ENCODE results near the gene ZC3H7B. TPM values are rescaled to one million over a fixed set of nuclear protein-coding genes. Genes with fewer than 3 reads are reported as not detected.

Gene ZC3H7B
- total and polyA plus RNA-seq, 2 experiments from 2014 or later, result 5.4 to 54.9 TPM

DNA sequence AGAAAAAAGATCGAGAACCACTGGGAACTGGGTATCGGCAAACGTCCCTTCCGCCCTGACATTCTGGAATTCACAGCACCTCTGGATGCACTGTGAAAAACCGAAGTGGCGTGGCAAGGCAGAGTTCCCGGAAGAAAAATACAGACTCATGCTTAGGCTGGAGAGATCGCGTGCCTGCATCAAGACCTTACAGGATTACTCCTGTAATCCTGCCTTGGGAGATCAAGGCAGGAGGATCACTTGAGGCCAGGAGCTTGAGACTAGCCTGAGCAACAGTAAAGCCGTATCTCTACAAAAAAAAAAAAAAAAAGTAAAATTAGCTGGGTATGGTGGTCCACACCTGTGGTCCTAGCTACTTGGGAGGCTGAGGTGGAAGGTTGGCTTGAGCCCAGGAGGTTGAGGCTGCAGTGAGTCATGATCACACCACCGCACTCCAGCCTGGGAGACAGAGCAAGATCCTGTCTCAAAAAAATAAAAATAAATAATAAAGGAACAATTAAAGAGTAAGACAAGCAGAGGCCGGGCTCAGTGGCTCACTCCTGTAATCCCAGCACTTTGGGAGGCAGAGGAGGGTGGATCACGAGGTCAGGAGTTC lies 60.5 kb downstream of the ZC3H7B start:
- Histone ChIP-seq H3K36me3 (ENCODE audit: low read depth) (peaks cover 8% of the 10 kb centered on the region; the same call in 1 of the 2 replicates), H3K4me1 (ENCODE audit: insufficient read depth) (no peaks in the 10 kb centered on the region), H2AFZ (no peak overlapping the region), H3K4me3 (no peak overlapping the region), H3K27me3 (replicated peaks; ENCODE audit: insufficient read depth) (no peaks in the 10 kb centered on the region), H3K9me2 (ENCODE audit: insufficient read depth) (no peaks in the 10 kb centered on the region), H3K9me3 (ENCODE audit: low read depth) (no peaks in the 10 kb centered on the region), H3K9ac (no peak overlapping the region), H3K79me2 (ENCODE audit: insufficient read depth) (no peaks in the 10 kb centered on the region), H3K4me2 (ENCODE audit: unreplicated experiment) (no peak overlapping the region), H4K20me1 (ENCODE audit: insufficient read depth) (no peaks in the 10 kb centered on the region), H3K27ac (no peak overlapping the region), H3F3A (ENCODE audit: insufficient read depth) (peaks cover 17% of the 10 kb centered on the region; the same call in 1 of the 2 replicates)
- 89 to 90% methylated on average over 13 of the region's 13 CpGs for WGBS, 2 experiments (ENCODE audit: low coverage in 1 of 2, low lambda C conversion rate in 2 of 2, missing lambda C conversion rate in 2 of 2)
- in situ Hi-C loops (cut with MboI), result no loop called here
- no peak for TF ChIP-seq EZH2phosphoT487 (IDR thresholded peaks at IDR 0.05; ENCODE audit: insufficient read depth, low read depth)
- TF ChIP-seq EZH2 (IDR thresholded peaks at IDR 0.05; ENCODE audit: insufficient read depth, poor library complexity, severe bottlenecking), result no peak
- peak; percentile 30 for DNase-seq

DNA sequence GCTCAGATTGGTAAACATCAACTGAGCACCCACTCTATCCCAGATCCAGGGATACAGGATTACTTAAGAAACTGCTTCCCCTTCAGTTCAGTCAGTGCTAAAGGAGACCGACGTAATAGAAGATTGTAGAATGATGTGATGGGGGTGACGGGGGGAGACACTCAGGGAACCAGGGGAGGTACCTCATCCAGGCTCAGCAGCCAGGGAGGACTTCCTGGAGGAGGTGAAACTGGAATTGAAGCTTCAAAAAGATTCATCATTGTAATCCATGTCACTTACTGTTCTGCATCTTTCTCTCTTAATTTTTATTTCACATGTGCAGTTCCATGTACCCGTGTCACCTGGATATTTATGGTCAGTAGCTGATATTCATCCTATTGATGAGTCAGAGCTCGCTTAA lies 61.3 kb downstream of the ZC3H7B start:
- Histone ChIP-seq H4K20me1 (ENCODE audit: insufficient read depth) (no peaks in the 10 kb centered on the region), H3K9ac (no peak overlapping the region), H3K9me2 (ENCODE audit: insufficient read depth) (no peaks in the 10 kb centered on the region), H3K4me1 (ENCODE audit: insufficient read depth) (peaks cover 4% of the 10 kb centered on the region), H3K27me3 (replicated peaks; ENCODE audit: insufficient read depth) (no peaks in the 10 kb centered on the region), H3F3A (ENCODE audit: insufficient read depth) (peaks cover 21% of the 10 kb centered on the region; the same call in 1 of the 2 replicates), H3K36me3 (ENCODE audit: low read depth) (peaks cover 6% of the 10 kb centered on the region; the same call in 1 of the 2 replicates), H3K79me2 (ENCODE audit: insufficient read depth) (no peaks in the 10 kb centered on the region), H3K27ac (no peak overlapping the region), H3K9me3 (ENCODE audit: low read depth) (no peaks in the 10 kb centered on the region), H3K4me3 (no peak overlapping the region), H3K4me2 (ENCODE audit: unreplicated experiment) (no peak overlapping the region), H2AFZ (no peak overlapping the region)
- WGBS, 2 experiments (ENCODE audit: low coverage in 1 of 2, low lambda C conversion rate in 2 of 2, missing lambda C conversion rate in 2 of 2), result 98% methylated on average over 5 of the region's 5 CpGs
- no peak for DNase-seq
- TF ChIP-seq EZH2phosphoT487 (IDR thresholded peaks at IDR 0.05; ENCODE audit: insufficient read depth, low read depth), result no peak
- no peak for TF ChIP-seq EZH2 (IDR thresholded peaks at IDR 0.05; ENCODE audit: insufficient read depth, poor library complexity, severe bottlenecking)
- in situ Hi-C loops (cut with MboI), result no loop called here

DNA sequence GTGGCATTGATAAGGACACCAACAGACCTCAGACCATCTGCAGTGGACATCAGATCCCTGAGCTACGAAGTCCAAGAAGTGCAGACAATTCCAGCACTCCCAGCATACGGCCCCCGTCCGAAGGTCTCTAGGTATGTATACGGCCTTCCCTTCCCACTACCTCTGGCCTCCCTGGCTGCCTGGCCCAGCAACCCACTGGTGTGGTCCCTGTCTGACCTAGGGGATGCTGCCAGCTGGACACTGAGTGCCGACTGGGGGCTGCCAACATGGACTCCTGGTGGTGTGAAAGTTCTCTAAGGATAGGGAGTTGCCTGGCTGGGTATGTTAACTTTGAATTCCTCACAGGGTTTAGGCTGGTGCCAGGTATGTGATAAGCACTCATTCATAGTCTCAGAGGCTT lies 62.9 kb downstream of the ZC3H7B start:
- no peak overlapping the region for H2AFZ ChIP-seq
- no peak for DNase-seq

DNA sequence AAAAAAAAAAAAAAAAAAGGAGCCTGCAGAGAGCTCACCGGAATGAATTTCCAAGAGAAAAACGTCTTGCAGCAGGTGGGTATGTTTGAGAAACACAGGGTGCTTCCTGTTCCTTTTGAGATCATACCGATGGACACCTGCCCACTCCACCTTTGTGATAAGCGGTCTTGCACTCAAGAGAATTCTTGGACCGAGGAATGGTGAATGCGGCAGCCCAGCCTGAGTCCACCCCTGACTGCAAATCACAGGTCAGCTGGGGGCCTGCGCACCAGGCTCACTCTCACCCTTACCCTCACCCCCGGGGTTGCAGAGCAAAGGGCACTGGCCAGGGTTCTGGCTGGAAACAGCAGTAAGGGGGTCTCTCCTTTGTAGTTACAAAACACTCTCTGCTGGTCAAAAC lies 63.6 kb downstream of the ZC3H7B start:
- Histone ChIP-seq H3K4me3 (no peak overlapping the region), H3K36me3 (ENCODE audit: low read depth) (no peaks in the 10 kb centered on the region), H3K9me3 (ENCODE audit: low read depth) (no peaks in the 10 kb centered on the region), H3K79me2 (ENCODE audit: insufficient read depth) (no peaks in the 10 kb centered on the region), H2AFZ (no peak overlapping the region), H3K9me2 (ENCODE audit: insufficient read depth) (no peaks in the 10 kb centered on the region), H3K4me2 (ENCODE audit: unreplicated experiment) (no peak overlapping the region), H3K27me3 (replicated peaks; ENCODE audit: insufficient read depth) (no peaks in the 10 kb centered on the region), H3F3A (ENCODE audit: insufficient read depth) (peaks cover 26% of the 10 kb centered on the region; the same call in 1 of the 2 replicates), H4K20me1 (ENCODE audit: insufficient read depth) (no peaks in the 10 kb centered on the region), H3K27ac (no peak overlapping the region), H3K4me1 (ENCODE audit: insufficient read depth) (peaks cover 10% of the 10 kb centered on the region), H3K9ac (no peak overlapping the region)
- DNase-seq, result no peak
- TF ChIP-seq EZH2 (IDR thresholded peaks at IDR 0.05; ENCODE audit: insufficient read depth, poor library complexity, severe bottlenecking), result no peak
- 87 to 93% methylated on average over 8 of the region's 8 CpGs for WGBS, 2 experiments (ENCODE audit: low coverage in 1 of 2, low lambda C conversion rate in 2 of 2, missing lambda C conversion rate in 2 of 2)
- in situ Hi-C loops (cut with MboI), result no loop called here

More for the DNA sequence above, 62.9 kb downstream of the ZC3H7B start:
- H4K20me1 ChIP-seq (ENCODE audit: insufficient read depth), result no peaks in the 10 kb centered on the region
- H3K4me3 ChIP-seq, result no peak overlapping the region
- TF ChIP-seq EZH2 (IDR thresholded peaks at IDR 0.05; ENCODE audit: insufficient read depth, poor library complexity, severe bottlenecking), result no peak
- no peak for TF ChIP-seq EZH2phosphoT487 (IDR thresholded peaks at IDR 0.05; ENCODE audit: insufficient read depth, low read depth)
- no peaks in the 10 kb centered on the region for H3K9me2 ChIP-seq (ENCODE audit: insufficient read depth)
- no peaks in the 10 kb centered on the region for H3K9me3 ChIP-seq (ENCODE audit: low read depth)
- H3F3A ChIP-seq (ENCODE audit: insufficient read depth), result peaks cover 26% of the 10 kb centered on the region; the same call in 1 of the 2 replicates
- no peaks in the 10 kb centered on the region for H3K79me2 ChIP-seq (ENCODE audit: insufficient read depth)
- H3K4me2 ChIP-seq (ENCODE audit: unreplicated experiment), result no peak overlapping the region
- WGBS, 2 experiments (ENCODE audit: low coverage in 1 of 2, low lambda C conversion rate in 2 of 2, missing lambda C conversion rate in 2 of 2), result 95% methylated on average over 6 of the region's 6 CpGs
- in situ Hi-C loops (cut with MboI), result no loop called here
- peaks cover 10% of the 10 kb centered on the region for H3K4me1 ChIP-seq (ENCODE audit: insufficient read depth)
- no peaks in the 10 kb centered on the region for H3K36me3 ChIP-seq (ENCODE audit: low read depth)
- H3K27ac ChIP-seq, result no peak overlapping the region
- H3K9ac ChIP-seq, result no peak overlapping the region
- no peaks in the 10 kb centered on the region for H3K27me3 ChIP-seq (replicated peaks; ENCODE audit: insufficient read depth)
